Muscle layer of duodenum (tissue), 2 donors: ENCODE measurements around the gene PTPN14.

Source experiments
- H3K27ac ChIP-seq: one replicate; pipeline ENCODE4 v1.7.0; 2013; ENCODE audit warnings: mild to moderate bottlenecking, low read length
- H3K27me3 ChIP-seq: one replicate; pipeline ENCODE4 v1.7.0; 2013; ENCODE audit warnings: low read depth, mild to moderate bottlenecking, control low read depth, low read length
- H3K36me3 ChIP-seq, 2 donors: one replicate each; pipeline ENCODE4 v1.7.0; 2013; ENCODE audit warnings: low read length in 2 of 2, control low read depth in 1 of 2, mild to moderate bottlenecking in 1 of 2; ENCODE audit not compliant: insufficient read depth in 2 of 2, control insufficient read depth in 1 of 2
- H3K4me1 ChIP-seq, 2 donors: one replicate each; pipeline ENCODE4 v1.7.0; 2013; ENCODE audit warnings: low read length in 2 of 2, mild to moderate bottlenecking in 2 of 2, control low read depth in 1 of 2, moderate library complexity in 1 of 2; ENCODE audit not compliant: insufficient read depth in 2 of 2, control insufficient read depth in 1 of 2
- H3K4me3 ChIP-seq, 2 donors: one replicate each; pipeline ENCODE4 v1.7.0; 2013; ENCODE audit warnings: low read length in 2 of 2, low read depth in 1 of 2, mild to moderate bottlenecking in 1 of 2
- H3K9me3 ChIP-seq, 2 donors: one replicate each; pipeline ENCODE4 v1.7.0; 2013; ENCODE audit warnings: low read length in 2 of 2, control low read depth in 1 of 2, mild to moderate bottlenecking in 1 of 2; ENCODE audit not compliant: control insufficient read depth in 1 of 2
- donor health status: healthy.

Gene PTPN14

GRCh38 chr1:214432245-214432644 is 119.2 kb downstream of the PTPN14 start:
- Histone ChIP-seq H3K36me3 (no peaks in the 10 kb centered on the region), H3K4me3 (no peak overlapping the region), H3K4me1 (peaks cover 0 to 4% of the 10 kb centered on the region in 2 donors), H3K27me3 (no peaks in the 10 kb centered on the region), H3K27ac (no peak overlapping the region), H3K9me3 (no peaks in the 10 kb centered on the region)

GRCh38 chr1:214429951-214430770 is 121.2 kb downstream of the PTPN14 start:
- Histone ChIP-seq H3K27ac (no peak overlapping the region), H3K9me3 (no peaks in the 10 kb centered on the region)

DNA sequence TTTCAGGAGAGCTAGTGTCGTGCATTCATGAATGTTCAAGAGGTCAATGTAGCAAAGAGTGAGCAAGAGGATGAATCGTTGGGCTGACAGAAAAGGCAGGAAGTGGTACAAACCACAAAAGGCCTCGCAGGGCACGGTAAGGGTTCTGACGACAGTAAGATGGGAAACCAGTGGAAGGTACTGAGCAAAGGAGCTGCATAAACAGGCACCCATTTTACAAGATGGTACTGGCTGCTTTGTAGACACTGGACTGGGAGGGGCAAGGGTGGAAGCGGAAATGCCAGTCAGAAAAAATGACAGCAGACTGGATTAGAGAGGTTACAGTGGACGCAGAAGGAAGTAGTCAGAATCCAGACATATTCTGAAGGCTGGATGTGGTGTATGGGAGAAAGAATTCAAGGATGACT is 123.5 kb downstream of the PTPN14 start:
- no peak overlapping the region for H3K4me3 ChIP-seq
- no peaks in the 10 kb centered on the region for H3K36me3 ChIP-seq
- H3K27ac ChIP-seq = no peak overlapping the region
- H3K9me3 ChIP-seq = no peaks in the 10 kb centered on the region
- no peaks in the 10 kb centered on the region for H3K27me3 ChIP-seq
- H3K4me1 ChIP-seq = peaks cover 0 to 12% of the 10 kb centered on the region in 2 donors

More at GRCh38 chr1:214429951-214430770, 121.2 kb downstream of the PTPN14 start:
- Histone ChIP-seq H3K4me3 (no peak overlapping the region), H3K36me3 (no peaks in the 10 kb centered on the region), H3K4me1 (peaks cover 0 to 12% of the 10 kb centered on the region in 2 donors), H3K27me3 (no peaks in the 10 kb centered on the region)

GRCh38 chr1:214426426-214426812 is 125.0 kb downstream of the PTPN14 start:
- no peaks in the 10 kb centered on the region for H3K27me3 ChIP-seq
- no peaks in the 10 kb centered on the region for H3K9me3 ChIP-seq
- no peak overlapping the region for H3K27ac ChIP-seq
- peaks cover 0 to 12% of the 10 kb centered on the region in 2 donors for H3K4me1 ChIP-seq
- no peak overlapping the region for H3K4me3 ChIP-seq
- no peaks in the 10 kb centered on the region for H3K36me3 ChIP-seq

DNA sequence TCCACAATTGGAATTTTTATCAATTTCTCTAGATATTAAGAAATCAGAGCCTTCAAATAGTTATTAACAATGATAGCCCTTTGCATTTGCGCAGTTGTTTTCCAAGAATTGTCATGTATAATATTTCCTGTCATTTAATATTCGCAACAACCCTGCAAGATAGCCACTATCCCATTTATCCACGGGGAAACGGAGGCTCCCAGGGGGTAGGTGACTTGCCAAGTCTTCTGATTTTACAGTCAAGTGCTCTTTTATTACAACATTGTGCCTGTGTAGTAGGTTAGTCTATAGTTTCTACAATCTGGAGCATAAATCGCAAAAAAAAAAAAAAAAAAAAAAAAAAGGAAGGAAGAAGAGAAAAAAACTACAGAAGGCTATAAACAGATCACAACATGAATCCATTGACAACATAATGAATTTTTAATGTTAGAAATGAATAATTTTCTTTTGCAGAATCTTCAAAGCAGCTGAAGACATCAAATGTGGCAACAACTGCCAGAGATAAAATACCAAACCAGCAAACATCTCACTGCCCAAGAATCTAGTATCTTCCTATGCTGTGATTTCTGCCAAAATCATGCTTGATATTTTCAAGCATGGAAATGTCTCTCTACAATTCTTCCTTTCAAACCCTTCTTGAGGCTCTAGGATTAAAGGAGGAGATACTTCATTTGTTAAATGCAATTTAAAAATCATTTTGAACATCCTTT is 125.5 kb downstream of the PTPN14 start:
- H3K27ac ChIP-seq = no peak overlapping the region
- no peaks in the 10 kb centered on the region for H3K9me3 ChIP-seq
- no peak overlapping the region for H3K4me3 ChIP-seq
- no peaks in the 10 kb centered on the region for H3K27me3 ChIP-seq
- H3K4me1 ChIP-seq = peaks cover 0 to 12% of the 10 kb centered on the region in 2 donors
- H3K36me3 ChIP-seq = no peaks in the 10 kb centered on the region

- H3K27ac ChIP-seq = no peak overlapping the region
- no peaks in the 10 kb centered on the region for H3K9me3 ChIP-seq
- H3K4me1 ChIP-seq = peaks cover 0 to 13% of the 10 kb centered on the region in 2 donors
- H3K27me3 ChIP-seq = no peaks in the 10 kb centered on the region
- no peak overlapping the region for H3K4me3 ChIP-seq
- no peaks in the 10 kb centered on the region for H3K36me3 ChIP-seq
Measured at GRCh38 chr1:214425101-214425500, 126.3 kb downstream of the PTPN14 start.

GRCh38 chr1:214423045-214423444 is 128.4 kb downstream of the PTPN14 start:
- Histone ChIP-seq H3K4me1 (peaks cover 0 to 33% of the 10 kb centered on the region in 2 donors), H3K9me3 (no peaks in the 10 kb centered on the region), H3K27me3 (no peaks in the 10 kb centered on the region), H3K27ac (no peak overlapping the region), H3K36me3 (no peaks in the 10 kb centered on the region), H3K4me3 (no peak overlapping the region)

DNA sequence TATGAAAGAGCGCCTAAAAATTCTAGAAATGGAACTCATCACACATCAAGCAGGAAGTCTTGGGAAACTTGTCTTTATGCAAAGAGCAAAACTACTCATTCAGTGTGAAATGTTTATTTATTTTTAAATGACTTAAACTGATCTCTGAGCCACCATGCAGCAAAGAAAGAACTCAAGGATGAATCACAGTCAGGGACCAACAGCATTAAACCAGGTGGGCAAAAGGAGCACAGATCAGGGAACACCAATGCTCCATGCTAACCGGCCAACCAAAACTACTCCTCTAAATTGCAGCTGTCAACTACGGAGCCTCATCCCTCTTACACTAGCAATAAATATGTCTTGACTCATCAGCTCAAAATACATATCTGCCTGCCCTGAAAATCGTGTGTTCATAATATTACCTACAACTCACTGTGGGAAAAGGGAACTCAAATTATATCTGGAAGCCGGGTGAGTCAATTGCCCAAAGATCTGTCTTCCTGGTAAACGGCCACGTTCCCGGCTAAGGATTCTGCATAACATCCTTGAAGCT is 129.2 kb downstream of the PTPN14 start:
- H3K27ac ChIP-seq = no peak overlapping the region
- no peak overlapping the region for H3K4me3 ChIP-seq
- H3K36me3 ChIP-seq = no peaks in the 10 kb centered on the region
- H3K27me3 ChIP-seq = no peaks in the 10 kb centered on the region
- H3K9me3 ChIP-seq = no peaks in the 10 kb centered on the region
- peaks cover 0 to 29% of the 10 kb centered on the region in 2 donors for H3K4me1 ChIP-seq

DNA sequence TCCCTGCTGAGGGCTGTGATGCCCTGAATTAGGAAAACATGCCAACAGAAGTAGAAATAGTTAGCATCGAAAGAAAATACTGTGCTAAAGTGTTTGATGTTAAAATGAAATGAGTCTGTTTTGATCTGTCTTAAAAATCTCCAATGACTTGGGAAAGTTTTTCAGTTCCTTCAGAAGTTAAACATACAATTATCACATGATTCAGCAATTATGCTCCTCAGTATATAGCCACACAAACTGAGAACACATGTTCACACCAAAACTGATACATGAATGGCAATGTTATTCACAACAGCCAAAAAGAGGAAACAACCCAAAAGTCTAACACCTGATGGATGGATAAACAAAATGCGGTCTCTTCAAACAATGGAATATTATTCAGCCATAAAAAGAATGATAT is 130.6 kb downstream of the PTPN14 start:
- no peaks in the 10 kb centered on the region for H3K9me3 ChIP-seq
- H3K27me3 ChIP-seq = no peaks in the 10 kb centered on the region
- H3K27ac ChIP-seq = no peak overlapping the region
- H3K4me3 ChIP-seq = no peak overlapping the region
- H3K4me1 ChIP-seq = peaks cover 0 to 29% of the 10 kb centered on the region in 2 donors
- H3K36me3 ChIP-seq = no peaks in the 10 kb centered on the region

DNA sequence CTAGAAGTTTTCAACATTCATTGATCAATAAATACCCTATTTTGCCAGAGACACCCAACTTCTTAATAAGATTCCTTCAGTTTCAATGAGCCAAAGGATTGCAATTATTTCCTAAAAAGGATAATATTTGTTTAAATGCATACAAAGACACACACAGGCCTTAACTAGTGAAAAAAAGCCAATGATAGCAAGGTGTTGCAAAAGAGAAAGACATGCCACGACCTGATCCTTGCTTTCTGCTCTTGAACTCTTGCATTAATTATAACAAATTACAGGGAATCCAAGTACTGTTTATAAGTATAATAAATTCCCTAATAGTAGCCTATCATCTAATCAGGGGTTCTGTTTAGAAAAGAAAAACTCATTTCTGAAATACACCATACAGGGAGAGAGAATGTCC is 131.1 kb downstream of the PTPN14 start:
- H3K9me3 ChIP-seq = no peaks in the 10 kb centered on the region
- peaks cover 0 to 30% of the 10 kb centered on the region in 2 donors for H3K4me1 ChIP-seq
- H3K36me3 ChIP-seq = no peaks in the 10 kb centered on the region
- no peak overlapping the region for H3K27ac ChIP-seq
- no peaks in the 10 kb centered on the region for H3K27me3 ChIP-seq
- no peak overlapping the region for H3K4me3 ChIP-seq

DNA sequence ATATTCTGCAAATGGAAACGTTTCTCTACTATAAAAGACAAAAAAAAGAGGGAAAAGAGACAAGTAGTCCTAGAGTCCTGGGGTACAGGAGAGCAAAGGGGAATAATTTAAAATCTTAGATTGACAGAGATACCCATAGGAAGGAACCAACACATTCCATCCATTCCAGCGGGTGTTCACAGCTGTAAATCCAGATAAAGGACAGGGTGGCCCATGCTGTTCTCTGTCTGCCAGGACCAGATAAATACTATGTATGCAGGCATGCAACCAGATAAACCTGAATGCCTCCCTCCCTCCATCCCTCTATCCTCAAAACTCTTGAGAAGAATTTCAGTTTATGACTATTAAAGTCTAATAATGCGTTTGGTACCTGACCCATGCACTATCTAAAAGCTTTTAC is 131.8 kb downstream of the PTPN14 start:
- Histone ChIP-seq H3K36me3 (no peaks in the 10 kb centered on the region), H3K27me3 (no peaks in the 10 kb centered on the region), H3K27ac (no peak overlapping the region), H3K9me3 (no peaks in the 10 kb centered on the region), H3K4me1 (peaks cover 0 to 30% of the 10 kb centered on the region in 2 donors), H3K4me3 (no peak overlapping the region)
